ES-I3 (cell line): ENCODE data around the gene BROX.
"Not testable (repeated sequence)": the region's sequence is repeated elsewhere in the genome, so short reads cannot be mapped to it uniquely, and the experiment has no call there.

Experiments used
- H3K36me3 ChIP-seq: 2 replicates; pipeline ENCODE4 v1.6.1; 2013; ENCODE audit warnings: mild to moderate bottlenecking, low read length, control low read depth, moderate library complexity; ENCODE audit not compliant: insufficient read depth
- H3K4me1 ChIP-seq: 2 replicates; pipeline ENCODE4 v1.6.1; 2013; ENCODE audit warnings: mild to moderate bottlenecking, control low read depth, low read length; ENCODE audit not compliant: insufficient read depth
- H3K9ac ChIP-seq: 2 replicates; pipeline ENCODE4 v1.6.1; 2013; ENCODE audit warnings: low read depth, mild to moderate bottlenecking, low read length, moderate library complexity
- H3K9me3 ChIP-seq: 2 replicates; pipeline ENCODE4 v1.6.1; 2013; ENCODE audit warnings: mild to moderate bottlenecking, low read length, moderate library complexity; ENCODE audit not compliant: control insufficient read depth, insufficient read depth

The BROX gene

GRCh38 chr1:222712253-222713090 lies at the start of gene BROX, which contains the start of gene AIDA:
TSS of gene BROX (plus strand) at chr1:222712564. CDS start at chr1:222715700, 3,136 bp downstream.
TSS of gene AIDA (minus strand) at chr1:222712491. CDS start at chr1:222712317, 174 bp downstream.
- H3K9ac ChIP-seq: peak within 1 kb of the TSS; percentile 97
- no peaks in the 10 kb centered on the region for H3K36me3 ChIP-seq
- H3K9me3 ChIP-seq: no peaks in the 10 kb centered on the region
- H3K4me1 ChIP-seq: peaks cover 6% of the 10 kb centered on the region; the same call in 1 of the 2 replicates

- peaks cover 27% of the 10 kb centered on the region for H3K36me3 ChIP-seq
Measured at GRCh38 chr1:222663431-222663934, 48.9 kb upstream of the BROX start.

GRCh38 chr1:222665964-222666363 lies 46.4 kb upstream of the BROX start:
- no peaks in the 10 kb centered on the region for H3K9me3 ChIP-seq
- peaks cover 24% of the 10 kb centered on the region; the same call in 1 of the 2 replicates for H3K36me3 ChIP-seq
- H3K9ac ChIP-seq: no peak overlapping the region
- H3K4me1 ChIP-seq: no peaks in the 10 kb centered on the region

More at GRCh38 chr1:222663431-222663934, 48.9 kb upstream of the BROX start:
- no peak overlapping the region for H3K9ac ChIP-seq
- no peaks in the 10 kb centered on the region for H3K9me3 ChIP-seq
- no peaks in the 10 kb centered on the region for H3K4me1 ChIP-seq

- not testable (repeated sequence) for H3K9me3 ChIP-seq, H3K9ac ChIP-seq, H3K4me1 ChIP-seq
- peaks cover 21% of the 10 kb centered on the region for H3K36me3 ChIP-seq
Measured at GRCh38 chr1:222668184-222668583, 44.2 kb upstream of the BROX start.

GRCh38 chr1:222669107-222669506 lies 43.3 kb upstream of the BROX start:
- not testable (repeated sequence) for H3K4me1 ChIP-seq, H3K9ac ChIP-seq, H3K9me3 ChIP-seq
- peaks cover 18% of the 10 kb centered on the region for H3K36me3 ChIP-seq

- Histone ChIP-seq H3K9me3 (no peaks in the 10 kb centered on the region), H3K9ac (no peak overlapping the region), H3K4me1 (no peaks in the 10 kb centered on the region), H3K36me3 (peaks cover 14% of the 10 kb centered on the region)
Measured at GRCh38 chr1:222670110-222670509, 42.3 kb upstream of the BROX start.

GRCh38 chr1:222680080-222680479 lies 32.3 kb upstream of the BROX start:
- H3K36me3 ChIP-seq: no peaks in the 10 kb centered on the region

GRCh38 chr1:222691016-222691415 lies 21.3 kb upstream of the BROX start:
- 0 out of 2 replicates have a peak, but pooled peaks cover 3% of the 10 kb centered on the region for H3K36me3 ChIP-seq

More at GRCh38 chr1:222680080-222680479, 32.3 kb upstream of the BROX start:
- Histone ChIP-seq H3K4me1 (no peaks in the 10 kb centered on the region), H3K9me3 (no peaks in the 10 kb centered on the region), H3K9ac (no peak overlapping the region)

GRCh38 chr1:222694927-222695326 lies 17.4 kb upstream of the BROX start:
- 0 out of 2 replicates have a peak, but pooled peaks cover under 1% of the 10 kb centered on the region for H3K36me3 ChIP-seq
- H3K9ac ChIP-seq: no peak overlapping the region
- no peaks in the 10 kb centered on the region for H3K4me1 ChIP-seq
- H3K9me3 ChIP-seq: no peaks in the 10 kb centered on the region

More at GRCh38 chr1:222691016-222691415, 21.3 kb upstream of the BROX start:
- Histone ChIP-seq H3K4me1 (no peaks in the 10 kb centered on the region), H3K9me3 (no peaks in the 10 kb centered on the region), H3K9ac (no peak overlapping the region)

GRCh38 chr1:222696741-222697140 lies 15.6 kb upstream of the BROX start:
- H3K9me3 ChIP-seq: no peaks in the 10 kb centered on the region
- no peaks in the 10 kb centered on the region for H3K4me1 ChIP-seq
- H3K36me3 ChIP-seq: peaks cover 3% of the 10 kb centered on the region; the same call in 1 of the 2 replicates
- no peak overlapping the region for H3K9ac ChIP-seq

GRCh38 chr1:222697203-222697602 lies 15.2 kb upstream of the BROX start:
- Histone ChIP-seq H3K36me3 (peaks cover 3% of the 10 kb centered on the region; the same call in 1 of the 2 replicates), H3K9ac (no peak overlapping the region), H3K9me3 (no peaks in the 10 kb centered on the region), H3K4me1 (no peaks in the 10 kb centered on the region)

- no peak overlapping the region for H3K9ac ChIP-seq
- peaks cover 4% of the 10 kb centered on the region; the same call in 1 of the 2 replicates for H3K36me3 ChIP-seq
Measured at GRCh38 chr1:222697826-222698225, 14.5 kb upstream of the BROX start.

GRCh38 chr1:222702210-222702609 lies 10.2 kb upstream of the BROX start:
- Histone ChIP-seq H3K9ac (no peak overlapping the region), H3K4me1 (no peaks in the 10 kb centered on the region), H3K9me3 (no peaks in the 10 kb centered on the region), H3K36me3 (peaks cover 6% of the 10 kb centered on the region; the same call in 1 of the 2 replicates)

More at GRCh38 chr1:222697826-222698225, 14.5 kb upstream of the BROX start:
- Histone ChIP-seq H3K9me3 (no peaks in the 10 kb centered on the region), H3K4me1 (no peaks in the 10 kb centered on the region)

GRCh38 chr1:222704260-222704659 lies 8.1 kb upstream of the BROX start:
- Histone ChIP-seq H3K9me3 (no peaks in the 10 kb centered on the region), H3K9ac (no peak overlapping the region), H3K36me3 (peaks cover 6% of the 10 kb centered on the region; the same call in 1 of the 2 replicates), H3K4me1 (no peaks in the 10 kb centered on the region)
